ENCODE measurements around the gene UBASH3A. TPM values are rescaled to one million over a fixed set of nuclear protein-coding genes. Genes with fewer than 3 reads are reported as not detected.

UBASH3A gene
- total RNA-seq, 1 experiment from 2014 or later = not detected

DNA sequence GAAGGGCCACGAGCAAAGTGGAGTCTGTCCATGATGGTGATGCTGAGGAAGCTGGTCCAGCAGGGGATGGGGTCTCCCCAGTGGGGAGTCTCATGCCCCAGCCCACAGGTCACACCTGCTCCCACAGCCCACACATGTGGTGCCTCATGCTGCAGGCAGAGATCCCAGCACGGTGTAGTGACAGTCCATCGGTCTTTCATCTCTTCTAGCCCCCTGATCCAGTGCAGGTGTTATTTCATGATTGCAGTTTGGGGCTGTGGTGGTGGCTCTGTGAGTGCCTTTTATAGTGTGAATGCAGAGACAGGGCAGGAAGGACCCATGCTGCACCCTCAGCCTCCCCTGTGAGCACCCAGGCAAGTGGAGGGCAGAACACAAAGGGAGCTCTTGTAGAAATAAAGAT lies 45.0 kb downstream of the UBASH3A start:
- Mint-ChIP-seq H3K4me1 (ENCODE audit: low read depth, unreplicated experiment) (no peaks in the 10 kb centered on the region), H3K9me3 (ENCODE audit: unreplicated experiment) (no peaks in the 10 kb centered on the region), H3K36me3 (ENCODE audit: insufficient read depth, unreplicated experiment) (no peaks in the 10 kb centered on the region), H3K27me3 (ENCODE audit: insufficient read depth, unreplicated experiment) (no peaks in the 10 kb centered on the region), H3K4me3 (ENCODE audit: unreplicated experiment) (no peak overlapping the region), H3K27ac (ENCODE audit: unreplicated experiment) (no peak overlapping the region)
- H3K27me3 ChIP-seq (replicated peaks; ENCODE audit: control insufficient read depth, insufficient read depth, low read length) = no peaks in the 10 kb centered on the region; the same call in 1 of the 2 replicates
- no peak for DNase-seq
- H3K9me3 ChIP-seq = no peaks in the 10 kb centered on the region
- ChIA-PET POLR2A (no interaction called here), CTCF (no interaction called here)
- no peak overlapping the region for H3K4me3 ChIP-seq (ENCODE audit: low read depth, low read length)
- H3K36me3 ChIP-seq (ENCODE audit: control insufficient read depth, insufficient read depth, low read length) = no peaks in the 10 kb centered on the region
- BruUV-seq (replicated peaks) = no TSS peak
- TF ChIP-seq, protein P1, sequence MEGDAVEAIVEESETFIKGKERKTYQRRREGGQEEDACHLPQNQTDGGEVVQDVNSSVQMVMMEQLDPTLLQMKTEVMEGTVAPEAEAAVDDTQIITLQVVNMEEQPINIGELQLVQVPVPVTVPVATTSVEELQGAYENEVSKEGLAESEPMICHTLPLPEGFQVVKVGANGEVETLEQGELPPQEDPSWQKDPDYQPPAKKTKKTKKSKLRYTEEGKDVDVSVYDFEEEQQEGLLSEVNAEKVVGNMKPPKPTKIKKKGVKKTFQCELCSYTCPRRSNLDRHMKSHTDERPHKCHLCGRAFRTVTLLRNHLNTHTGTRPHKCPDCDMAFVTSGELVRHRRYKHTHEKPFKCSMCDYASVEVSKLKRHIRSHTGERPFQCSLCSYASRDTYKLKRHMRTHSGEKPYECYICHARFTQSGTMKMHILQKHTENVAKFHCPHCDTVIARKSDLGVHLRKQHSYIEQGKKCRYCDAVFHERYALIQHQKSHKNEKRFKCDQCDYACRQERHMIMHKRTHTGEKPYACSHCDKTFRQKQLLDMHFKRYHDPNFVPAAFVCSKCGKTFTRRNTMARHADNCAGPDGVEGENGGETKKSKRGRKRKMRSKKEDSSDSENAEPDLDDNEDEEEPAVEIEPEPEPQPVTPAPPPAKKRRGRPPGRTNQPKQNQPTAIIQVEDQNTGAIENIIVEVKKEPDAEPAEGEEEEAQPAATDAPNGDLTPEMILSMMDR (IDR thresholded peaks at IDR 0.05; ENCODE audit: insufficient read depth in 1 of 2, low read depth in 1 of 2, low read length in 1 of 2, severe bottlenecking in 1 of 2, unreplicated experiment in 1 of 2) = no peak
- intact Hi-C loops (cut with micrococcal nuclease; ENCODE audit: unreplicated experiment) = no loop called here
- H3K4me1 ChIP-seq = no peaks in the 10 kb centered on the region

DNA sequence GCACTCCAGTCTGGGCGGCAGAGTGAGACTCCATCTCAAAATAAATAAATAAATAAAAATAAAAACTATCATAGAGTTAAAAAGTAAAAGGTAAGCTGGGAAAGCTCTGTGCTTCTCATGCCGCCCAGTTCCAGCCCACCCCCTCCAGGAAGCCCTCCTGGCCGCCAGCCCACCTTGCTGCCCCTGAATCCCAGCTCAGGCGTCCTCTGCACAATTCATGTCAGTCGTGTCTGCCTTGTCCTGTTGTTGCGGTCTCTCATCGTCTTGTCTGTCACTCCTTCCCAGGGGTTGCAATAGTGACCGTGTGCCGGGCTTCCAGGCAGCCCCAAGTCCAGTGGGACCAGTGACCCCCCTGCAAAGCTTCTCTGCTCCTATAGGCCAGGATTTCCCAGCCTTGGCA lies 48.2 kb downstream of the UBASH3A start:
- TF ChIP-seq, protein P1 (IDR thresholded peaks at IDR 0.05; ENCODE audit: insufficient read depth in 1 of 2, low read depth in 1 of 2, low read length in 1 of 2, severe bottlenecking in 1 of 2, unreplicated experiment in 1 of 2) = no peak

DNA sequence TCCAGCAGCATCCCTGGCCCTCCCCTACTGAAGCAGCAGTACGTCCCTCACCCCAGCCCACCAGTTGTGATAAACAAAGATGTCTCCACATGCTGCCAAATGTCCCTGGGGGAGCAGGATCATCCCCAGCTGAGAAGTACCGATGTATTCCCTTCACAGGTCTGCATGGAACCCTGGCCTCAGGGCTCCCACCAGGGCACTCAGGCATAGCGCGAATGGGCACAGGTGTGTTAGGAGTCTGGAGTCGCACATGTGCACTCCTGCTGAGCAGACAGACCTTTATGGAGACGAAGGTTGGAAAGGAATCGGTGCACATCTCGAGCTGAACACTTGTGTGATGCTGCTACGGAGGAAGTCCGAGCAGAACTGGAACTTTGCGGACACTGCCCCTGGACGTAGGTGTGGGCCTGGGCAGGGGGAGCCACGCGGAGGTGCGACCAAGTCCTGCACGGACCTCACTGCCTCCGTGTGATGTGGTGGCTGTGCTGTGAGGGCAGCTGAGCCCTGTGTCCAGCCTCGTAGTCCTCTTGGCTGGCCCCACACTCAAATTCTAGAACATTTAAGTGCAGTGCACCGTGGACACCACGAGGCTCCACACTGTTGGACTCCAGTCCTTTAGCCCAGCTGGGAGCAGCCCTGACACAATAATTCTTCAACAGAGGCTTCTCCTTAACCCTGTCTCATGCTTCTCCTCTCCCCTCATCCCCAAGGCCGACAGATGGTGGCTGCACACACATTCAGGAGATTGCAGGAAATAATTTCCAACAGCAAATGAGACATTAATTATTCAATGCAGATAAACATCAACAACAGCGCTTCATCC lies 48.9 kb downstream of the UBASH3A start:
- Mint-ChIP-seq H3K4me1 (ENCODE audit: low read depth, unreplicated experiment) (peaks cover 11% of the 10 kb centered on the region), H3K36me3 (ENCODE audit: insufficient read depth, unreplicated experiment) (no peaks in the 10 kb centered on the region), H3K27ac (ENCODE audit: unreplicated experiment) (no peak overlapping the region), H3K9me3 (ENCODE audit: unreplicated experiment) (no peaks in the 10 kb centered on the region), H3K27me3 (ENCODE audit: insufficient read depth, unreplicated experiment) (no peaks in the 10 kb centered on the region), H3K4me3 (ENCODE audit: unreplicated experiment) (no peak overlapping the region)
- POLR2A ChIA-PET = no interaction called here
- BruUV-seq (replicated peaks) = no TSS peak
- DNase-seq = no peak
- TF ChIP-seq, protein P1 (IDR thresholded peaks at IDR 0.05; ENCODE audit: insufficient read depth in 1 of 2, low read depth in 1 of 2, low read length in 1 of 2, severe bottlenecking in 1 of 2, unreplicated experiment in 1 of 2) = no peak
- intact Hi-C loops (cut with micrococcal nuclease; ENCODE audit: unreplicated experiment) = loop anchor here (5.0 kb wide), 2 partner anchors 85 to 120 kb away; no protein-coding TSS in a partner anchor
- no peaks in the 10 kb centered on the region for H3K4me1 ChIP-seq
- no peaks in the 10 kb centered on the region for H3K27me3 ChIP-seq (replicated peaks; ENCODE audit: control insufficient read depth, insufficient read depth, low read length)
- no peak overlapping the region for H3K4me3 ChIP-seq (ENCODE audit: low read depth, low read length)
- CTCF ChIA-PET = no interaction called here
- H3K9me3 ChIP-seq = no peaks in the 10 kb centered on the region
- no peaks in the 10 kb centered on the region for H3K36me3 ChIP-seq (ENCODE audit: control insufficient read depth, insufficient read depth, low read length)

More for the DNA sequence above, 48.2 kb downstream of the UBASH3A start:
- H3K27ac Mint-ChIP-seq (ENCODE audit: unreplicated experiment) = no peak overlapping the region
- no peak overlapping the region for H3K4me3 Mint-ChIP-seq (ENCODE audit: unreplicated experiment)
- no peak for DNase-seq
- no peaks in the 10 kb centered on the region for H3K27me3 Mint-ChIP-seq (ENCODE audit: insufficient read depth, unreplicated experiment)
- Histone ChIP-seq H3K36me3 (ENCODE audit: control insufficient read depth, insufficient read depth, low read length) (no peaks in the 10 kb centered on the region), H3K9me3 (no peaks in the 10 kb centered on the region), H3K27me3 (replicated peaks; ENCODE audit: control insufficient read depth, insufficient read depth, low read length) (no peaks in the 10 kb centered on the region), H3K4me3 (ENCODE audit: low read depth, low read length) (no peak overlapping the region), H3K4me1 (no peaks in the 10 kb centered on the region)
- H3K9me3 Mint-ChIP-seq (ENCODE audit: unreplicated experiment) = no peaks in the 10 kb centered on the region
- POLR2A ChIA-PET = no interaction called here
- H3K36me3 Mint-ChIP-seq (ENCODE audit: insufficient read depth, unreplicated experiment) = no peaks in the 10 kb centered on the region
- H3K4me1 Mint-ChIP-seq (ENCODE audit: low read depth, unreplicated experiment) = peaks cover 6% of the 10 kb centered on the region
- no TSS peak for BruUV-seq (replicated peaks)
- intact Hi-C loops (cut with micrococcal nuclease; ENCODE audit: unreplicated experiment) = loop anchor here (5.0 kb wide), 2 partner anchors 85 to 120 kb away; no protein-coding TSS in a partner anchor
- CTCF ChIA-PET = no interaction called here

Data from Caco-2 (cell line).